DMS53 treated with DMSO at 0.1 percent for 48 hours (cell line): Measurements from ENCODE around the gene SLC7A7.
"Not testable (repeated sequence)": the region's sequence is repeated elsewhere in the genome, so short reads cannot be mapped to it uniquely, and the experiment has no call there.

Experiments
- DNase-seq: peaks from one replicate; lab custom pipeline; 2025; ENCODE audit not compliant: unreplicated experiment; lab: John Stamatoyannopoulos, UW

The SLC7A7 gene

DNA sequence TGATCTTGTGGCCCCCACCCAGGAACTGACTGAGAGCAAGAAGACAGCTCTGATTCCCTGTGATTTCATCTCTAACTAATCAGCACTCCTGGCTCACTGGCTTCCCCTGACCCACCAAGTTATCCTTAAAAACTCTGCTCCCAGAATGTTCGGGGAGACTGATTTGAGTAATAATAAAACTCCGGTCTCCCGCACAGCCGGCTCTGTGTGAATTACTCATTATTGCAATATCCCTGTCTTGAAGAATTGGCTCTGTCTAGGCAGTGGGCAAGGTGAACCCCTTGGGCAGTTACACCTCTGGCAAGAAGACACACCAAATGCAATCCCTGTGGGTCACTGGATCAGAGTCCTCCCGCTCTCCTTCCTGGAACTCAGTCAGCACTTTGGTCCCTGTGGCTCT is 21.3 kb downstream of the SLC7A7 start:
- no peak for DNase-seq

DNA sequence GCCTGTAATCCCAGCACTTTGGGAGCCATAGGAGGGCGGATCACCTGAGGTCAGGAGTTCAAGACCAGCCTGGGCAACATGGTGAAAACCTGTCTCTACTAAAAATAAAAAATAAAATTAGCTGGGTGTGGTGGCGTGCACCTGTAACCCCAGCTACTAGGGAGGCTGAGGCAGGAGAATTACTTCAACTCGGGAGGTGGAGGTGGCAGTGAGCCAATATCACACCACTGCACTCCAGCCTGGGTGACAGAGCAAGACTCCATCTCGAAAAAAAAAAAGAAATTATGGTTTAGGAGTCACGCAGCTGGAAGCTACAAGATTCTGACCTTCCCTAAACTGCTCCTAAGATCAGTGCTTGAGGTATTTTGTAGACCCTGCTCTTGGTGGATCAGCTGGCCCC is 21.7 kb downstream of the SLC7A7 start:
- DNase-seq = not testable (repeated sequence)

DNA sequence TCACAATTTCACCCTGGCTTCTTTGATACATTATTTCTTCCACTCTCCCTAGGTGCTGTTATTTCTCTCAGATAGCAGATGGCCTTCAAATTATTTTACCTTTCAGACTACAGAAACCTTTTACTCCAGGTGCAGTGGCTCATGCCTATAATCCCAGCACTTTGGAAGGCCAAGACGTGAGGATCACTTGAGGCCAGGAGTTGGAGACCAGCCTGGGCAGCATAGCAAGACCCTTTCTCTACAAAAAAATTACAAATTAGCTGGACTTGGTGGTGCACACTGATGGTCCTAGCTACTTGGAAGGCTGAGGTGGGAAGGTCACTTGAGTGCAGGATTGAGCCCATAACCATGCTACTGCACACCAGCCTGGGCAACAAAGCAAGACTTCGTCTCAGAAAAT is 23.1 kb downstream of the SLC7A7 start:
- no peak for DNase-seq

DNA sequence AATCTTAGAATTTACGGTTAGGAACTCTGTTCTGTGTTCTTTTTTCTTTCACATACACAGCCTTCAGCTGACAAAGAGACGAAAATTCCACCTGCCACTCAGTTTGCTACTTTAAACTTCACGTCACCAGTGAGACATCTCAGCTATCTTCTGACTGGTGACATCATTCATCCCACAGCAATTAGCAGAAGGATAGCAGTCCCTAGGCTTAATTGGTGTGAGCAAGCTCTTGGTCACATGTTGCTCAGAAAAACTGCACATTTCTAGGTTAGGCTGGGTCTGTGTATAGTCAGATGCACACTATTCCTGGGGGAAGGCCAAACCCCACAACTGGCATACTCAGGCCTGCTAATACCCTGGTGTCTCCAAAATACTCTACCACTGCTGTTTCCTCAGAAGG is 23.9 kb downstream of the SLC7A7 start:
- DNase-seq = no peak

DNA sequence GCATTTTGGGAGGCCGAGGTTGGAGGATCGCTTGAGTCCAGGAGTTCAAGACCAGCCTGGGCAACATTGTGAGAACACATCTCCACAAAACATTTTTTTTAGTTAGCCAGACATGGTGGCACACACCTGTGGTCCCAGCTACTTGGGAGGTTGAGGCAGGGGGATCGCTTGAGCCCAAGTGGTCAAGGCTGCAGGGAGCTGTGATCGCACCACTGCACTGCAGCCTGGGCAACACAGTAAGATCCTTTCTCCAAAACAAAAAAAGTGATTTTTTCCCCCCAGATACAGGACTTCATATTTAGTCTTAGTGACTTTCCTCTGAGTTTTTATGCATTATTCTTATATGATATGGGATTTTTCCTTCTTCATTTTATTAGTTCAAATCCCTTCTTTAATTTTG is 28.6 kb downstream of the SLC7A7 start:
- DNase-seq = no peak

DNA sequence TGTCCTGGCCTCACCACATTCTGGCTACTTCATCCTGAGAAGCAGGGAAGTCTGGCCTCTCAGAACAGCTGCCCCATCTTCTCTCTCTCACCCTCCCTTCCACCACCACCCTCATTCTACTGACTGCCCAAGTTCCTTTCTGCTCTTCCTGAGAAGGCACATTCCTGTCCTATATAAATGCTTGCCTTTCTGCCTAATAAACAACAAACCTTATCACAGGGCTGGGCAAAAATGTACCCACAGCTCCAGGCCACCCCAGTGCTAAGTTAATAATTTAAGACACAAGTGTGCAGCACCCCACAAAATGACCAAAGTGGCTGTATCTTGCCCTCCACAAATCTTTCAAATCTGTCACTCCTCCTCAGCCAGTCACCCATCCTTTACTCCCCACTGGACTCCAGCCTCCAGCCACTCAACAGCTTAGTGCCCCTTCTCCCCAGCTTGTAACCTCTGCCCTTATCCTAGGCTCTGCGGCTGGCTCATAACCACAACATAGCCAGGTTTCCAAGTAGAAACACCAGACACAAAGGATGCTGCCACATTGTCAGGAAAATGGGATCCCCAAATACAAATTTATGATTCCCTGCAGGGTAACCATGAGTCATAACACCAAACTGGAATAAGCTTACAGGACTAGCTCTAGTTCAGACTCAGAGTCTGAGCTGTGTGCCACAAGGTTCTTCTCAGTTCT is 33.8 kb downstream of the SLC7A7 start:
- DNase-seq = no peak

DNA sequence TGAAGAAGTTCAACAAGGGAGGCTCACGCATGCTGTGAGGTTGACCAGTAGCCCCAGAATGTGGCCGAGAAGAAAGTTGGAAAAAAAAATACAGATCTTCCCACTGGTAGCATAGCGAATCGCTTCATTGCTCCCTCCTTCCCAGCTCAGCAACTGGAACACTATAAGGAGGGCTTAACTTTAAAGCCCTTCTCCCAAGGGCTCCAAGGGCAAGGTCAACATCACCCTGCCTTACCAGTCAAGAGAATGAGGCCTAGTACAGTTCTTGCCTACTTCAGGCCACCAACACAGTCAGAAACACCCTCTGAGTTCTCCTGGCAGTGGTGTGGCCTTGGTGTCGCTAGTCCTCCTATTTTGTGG is 34.3 kb downstream of the SLC7A7 start:
- no peak for DNase-seq

DNA sequence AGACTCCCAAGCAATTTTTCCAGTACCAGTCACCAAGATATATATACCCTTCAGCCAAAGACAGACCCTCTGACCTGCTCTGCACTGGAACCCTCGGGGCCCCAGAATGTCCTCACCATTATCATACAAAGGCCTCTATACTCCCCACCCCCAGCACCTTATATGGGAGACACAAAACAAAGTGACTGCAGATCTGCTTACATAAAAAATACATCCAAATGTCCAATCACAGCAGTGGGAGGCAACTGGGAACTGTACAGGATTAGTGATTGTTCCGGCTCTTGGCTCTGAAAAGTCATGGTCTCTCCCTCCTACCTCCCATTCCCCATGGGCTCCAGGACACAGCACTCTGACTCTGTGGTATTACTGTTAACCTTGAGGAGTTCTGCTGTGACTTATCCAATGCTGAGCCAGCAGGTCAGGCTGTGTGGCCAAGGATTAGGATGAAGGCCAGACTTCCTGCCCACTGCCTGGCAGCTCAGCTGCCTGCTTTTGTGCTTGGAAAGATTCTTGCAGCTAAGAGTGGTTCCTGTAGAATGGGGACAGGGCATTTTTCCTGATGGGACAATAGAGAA is 35.0 kb downstream of the SLC7A7 start:
- DNase-seq = no peak

DNA sequence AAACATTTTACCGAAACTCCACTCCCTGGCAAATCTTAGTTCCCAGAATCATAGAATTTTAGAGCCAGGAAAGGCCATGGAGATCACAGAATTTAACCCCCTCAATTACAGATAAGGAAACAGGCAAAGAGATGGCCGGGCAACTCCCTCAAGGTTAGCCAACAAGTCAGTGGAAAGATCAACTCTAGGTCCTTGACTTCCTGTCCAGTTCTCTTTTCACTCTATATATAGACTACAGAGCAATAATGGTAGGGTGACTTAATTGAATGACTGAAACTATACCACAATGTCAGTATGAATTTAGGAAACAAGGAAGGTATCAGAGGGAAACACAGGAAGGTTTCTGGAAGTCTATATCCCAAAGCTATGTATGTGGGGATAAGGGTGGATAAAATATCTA is 37.2 kb downstream of the SLC7A7 start:
- DNase-seq = no peak

DNA sequence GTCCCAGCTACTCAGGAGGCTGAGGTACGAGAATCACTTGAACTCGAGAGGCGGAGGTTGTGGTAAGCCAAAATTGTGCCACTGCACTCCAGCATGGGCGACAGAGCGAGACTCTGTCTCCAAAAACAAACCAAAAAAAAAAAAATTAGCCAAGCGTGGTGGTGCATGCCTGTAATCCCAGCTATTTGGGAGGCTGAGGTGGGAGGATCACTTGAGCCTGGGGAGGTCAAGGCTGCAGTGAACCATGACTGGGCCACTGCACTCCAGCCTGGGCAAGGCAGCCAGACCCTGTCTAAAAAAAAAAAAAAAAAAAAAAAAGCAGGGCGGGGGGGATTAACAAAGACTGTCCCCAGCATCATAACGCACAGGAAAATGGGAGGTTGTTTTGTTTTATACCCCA is 38.4 kb downstream of the SLC7A7 start:
- not testable (repeated sequence) for DNase-seq

DNA sequence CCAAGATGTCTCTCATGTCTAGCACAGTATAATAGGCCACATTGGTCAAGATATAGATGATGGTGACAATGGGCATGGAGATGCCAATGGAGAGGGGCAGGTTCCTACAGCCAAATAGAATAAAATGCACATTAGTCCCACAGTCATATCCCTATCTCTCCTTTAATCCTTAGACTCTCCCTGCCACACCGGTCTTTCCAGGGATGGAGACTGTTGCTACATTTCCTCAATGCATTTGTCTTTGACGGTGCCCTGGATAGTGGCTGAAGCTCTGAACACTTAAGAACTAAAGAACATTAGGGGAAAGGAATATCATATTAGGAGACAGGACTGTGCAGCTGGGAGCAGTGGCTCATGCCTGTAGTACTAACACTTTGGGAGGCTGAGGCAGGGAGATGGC is 39.0 kb downstream of the SLC7A7 start:
- no peak for DNase-seq

DNA sequence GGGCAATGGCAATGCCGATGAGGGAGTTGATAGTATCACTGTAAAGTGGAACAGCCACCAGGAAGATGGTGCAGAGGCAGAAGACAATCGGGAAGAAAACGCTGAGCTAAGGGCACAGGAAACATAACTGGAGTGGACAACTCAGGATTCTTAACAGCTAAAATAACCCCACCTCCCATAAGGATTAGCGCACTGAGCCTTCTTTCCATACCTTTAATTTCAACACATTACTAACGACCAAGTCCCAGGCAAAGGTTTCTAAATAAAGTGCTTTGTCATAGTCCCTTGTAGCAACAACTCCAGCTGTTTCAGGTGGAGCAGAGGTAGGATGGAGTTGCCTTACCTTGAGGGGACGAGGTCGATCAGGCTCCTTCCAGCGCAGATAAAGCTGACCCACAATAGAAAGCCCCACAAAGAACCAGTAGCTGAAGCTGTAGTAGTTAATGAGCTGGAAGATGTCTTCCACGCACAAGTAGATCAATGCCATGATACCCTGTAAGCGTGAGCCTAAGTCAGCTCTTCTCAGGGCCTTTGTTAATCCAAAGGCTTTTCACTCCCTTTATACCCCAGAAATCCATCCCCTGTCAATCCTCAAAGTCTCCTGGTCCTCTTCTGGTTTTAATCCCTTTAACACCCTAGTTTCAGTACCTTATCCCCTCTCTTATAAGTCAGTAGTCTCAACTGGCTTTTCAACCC is 41.1 kb downstream of the SLC7A7 start:
- no peak for DNase-seq

DNA sequence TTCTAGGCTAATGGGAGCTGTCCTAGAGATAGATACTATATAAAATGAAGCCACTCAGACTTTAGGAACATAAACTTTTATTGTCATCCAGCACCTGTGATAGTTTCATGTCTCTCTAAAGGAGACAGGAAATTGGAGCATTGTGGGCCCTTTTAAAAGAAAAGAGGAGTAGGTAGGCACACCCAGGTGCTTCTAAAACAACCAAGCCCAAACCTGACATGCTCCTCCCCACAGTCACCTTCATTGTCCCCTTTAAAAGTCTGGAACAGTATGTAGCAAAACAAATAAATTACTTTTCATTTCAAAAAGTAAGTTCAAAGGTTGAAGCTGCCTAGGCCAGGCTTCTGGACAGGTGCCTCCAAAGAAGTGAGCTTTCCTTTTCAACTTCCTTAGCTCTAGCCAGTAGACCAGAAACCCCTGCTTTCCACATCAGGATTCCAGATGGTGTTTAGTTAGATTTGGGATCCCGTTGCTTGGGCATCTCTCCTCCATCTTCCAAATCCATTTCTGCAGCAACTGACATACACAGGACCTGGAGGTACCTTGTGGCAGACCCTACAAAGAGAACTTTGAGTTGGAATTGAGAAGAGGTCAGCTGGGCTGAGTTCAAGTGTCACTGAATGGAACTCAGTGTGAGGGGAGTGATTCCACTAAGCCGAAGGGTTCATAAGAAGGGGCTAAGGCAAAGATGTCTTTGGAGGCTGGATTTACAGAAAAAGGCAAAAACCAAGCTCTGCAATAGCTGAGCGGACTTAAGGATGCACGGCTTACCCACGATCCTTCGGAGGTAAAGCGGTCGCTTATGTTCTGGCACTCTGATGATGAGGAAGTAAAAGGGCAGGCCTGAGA is 41.8 kb downstream of the SLC7A7 start:
- DNase-seq = no peak

DNA sequence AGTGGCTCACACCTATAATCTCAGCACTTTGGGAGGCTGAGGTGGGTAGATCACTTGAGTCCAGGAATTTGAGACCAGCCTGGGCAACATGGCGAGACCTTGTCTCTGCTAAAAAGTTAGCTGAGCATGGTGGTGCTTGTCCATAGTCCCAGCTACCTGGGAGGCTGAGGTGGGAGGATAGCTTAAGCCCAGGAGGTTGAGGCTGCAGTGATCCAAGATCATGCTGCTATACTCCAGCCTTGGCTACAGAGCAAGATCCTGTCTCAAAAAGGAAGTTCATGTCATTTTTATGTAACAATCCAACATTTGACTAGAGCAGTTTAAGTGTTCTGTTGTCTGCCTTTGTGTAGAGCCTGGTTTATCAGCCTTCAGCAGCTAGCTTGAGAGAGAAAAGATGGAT is 42.5 kb downstream of the SLC7A7 start:
- no peak for DNase-seq

DNA sequence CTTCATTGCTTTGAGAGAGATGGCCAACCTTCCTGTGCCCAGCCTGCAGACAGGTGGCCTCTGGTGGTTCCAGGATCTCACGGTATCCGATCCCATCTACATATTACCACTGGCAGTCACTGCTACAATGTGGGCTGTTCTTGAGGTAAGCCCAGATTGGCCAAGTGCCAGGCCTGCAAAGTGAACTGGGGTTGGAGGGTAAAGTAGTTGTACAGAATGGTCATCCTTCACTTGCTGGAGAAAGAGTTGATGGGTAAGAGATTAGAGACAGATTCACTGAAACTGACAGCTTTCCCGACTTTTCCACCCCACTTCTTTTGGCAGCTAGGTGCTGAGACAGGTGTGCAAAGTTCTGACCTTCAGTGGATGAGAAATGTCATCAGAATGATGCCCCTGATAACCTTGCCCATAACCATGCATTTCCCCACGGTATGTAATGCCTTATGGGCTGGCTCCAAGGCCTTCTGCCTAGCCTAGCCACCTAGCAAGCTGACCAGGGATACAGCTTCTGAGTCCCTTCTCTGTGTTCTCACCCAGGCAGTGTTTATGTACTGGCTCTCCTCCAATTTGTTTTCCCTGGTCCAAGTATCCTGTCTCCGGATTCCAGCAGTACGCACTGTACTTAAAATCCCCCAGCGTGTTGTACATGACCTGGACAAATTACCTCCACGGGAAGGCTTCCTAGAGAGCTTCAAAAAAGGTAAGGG is 44.6 kb downstream of the SLC7A7 start:
- no peak for DNase-seq

DNA sequence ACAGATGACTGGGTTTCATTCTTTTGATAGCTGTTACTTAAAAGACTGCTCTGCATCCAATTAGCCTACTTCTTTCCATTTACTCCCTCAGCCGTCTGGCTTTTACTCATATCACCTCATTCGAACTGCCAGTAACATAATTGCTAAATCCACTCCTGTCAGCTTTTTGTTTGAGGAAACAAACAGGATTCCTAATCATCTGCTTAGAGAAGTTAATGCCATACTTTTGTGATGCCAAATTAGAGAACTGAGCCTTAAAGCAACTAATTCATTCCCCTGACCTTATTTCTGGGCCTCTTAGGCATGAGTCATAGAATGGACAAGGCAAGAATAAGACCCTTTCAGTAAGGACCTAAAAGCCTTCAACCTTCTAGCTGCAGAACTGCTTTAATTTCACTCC is 45.9 kb downstream of the SLC7A7 start:
- DNase-seq = no peak

DNA sequence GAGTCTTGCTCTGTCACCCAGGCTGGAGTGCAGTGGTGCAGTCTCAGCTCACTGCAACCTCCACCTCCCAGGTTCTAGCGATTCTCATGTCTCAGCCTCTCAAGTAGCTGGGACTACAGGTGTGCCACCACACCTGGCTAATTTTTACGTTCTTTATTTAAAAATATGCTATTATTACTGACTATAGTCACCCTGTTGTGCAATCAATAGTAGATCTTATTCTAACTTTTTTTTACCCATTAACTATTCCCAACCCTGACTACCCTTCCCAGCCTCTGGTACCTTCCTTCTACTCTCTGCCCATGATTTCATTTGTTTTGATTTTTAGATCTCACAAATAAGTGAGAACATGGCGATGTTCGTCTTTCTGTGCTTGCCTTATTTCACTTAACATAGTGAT is 46.3 kb downstream of the SLC7A7 start:
- no peak for DNase-seq

DNA sequence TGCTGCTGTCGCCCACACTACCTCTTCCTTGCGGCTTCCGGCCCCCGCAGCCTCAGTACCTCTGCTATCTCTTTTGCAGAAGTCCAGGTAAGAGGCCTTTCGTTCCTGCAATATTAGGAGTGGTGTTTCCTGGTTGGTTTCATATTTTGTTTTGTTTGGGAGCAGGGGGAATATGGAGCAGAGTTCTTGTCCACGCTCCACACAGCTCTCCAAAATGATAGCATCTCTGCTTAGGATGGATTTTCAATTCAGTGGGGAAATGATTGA is 48.0 kb downstream of the SLC7A7 start:
- DNase-seq = no peak

DNA sequence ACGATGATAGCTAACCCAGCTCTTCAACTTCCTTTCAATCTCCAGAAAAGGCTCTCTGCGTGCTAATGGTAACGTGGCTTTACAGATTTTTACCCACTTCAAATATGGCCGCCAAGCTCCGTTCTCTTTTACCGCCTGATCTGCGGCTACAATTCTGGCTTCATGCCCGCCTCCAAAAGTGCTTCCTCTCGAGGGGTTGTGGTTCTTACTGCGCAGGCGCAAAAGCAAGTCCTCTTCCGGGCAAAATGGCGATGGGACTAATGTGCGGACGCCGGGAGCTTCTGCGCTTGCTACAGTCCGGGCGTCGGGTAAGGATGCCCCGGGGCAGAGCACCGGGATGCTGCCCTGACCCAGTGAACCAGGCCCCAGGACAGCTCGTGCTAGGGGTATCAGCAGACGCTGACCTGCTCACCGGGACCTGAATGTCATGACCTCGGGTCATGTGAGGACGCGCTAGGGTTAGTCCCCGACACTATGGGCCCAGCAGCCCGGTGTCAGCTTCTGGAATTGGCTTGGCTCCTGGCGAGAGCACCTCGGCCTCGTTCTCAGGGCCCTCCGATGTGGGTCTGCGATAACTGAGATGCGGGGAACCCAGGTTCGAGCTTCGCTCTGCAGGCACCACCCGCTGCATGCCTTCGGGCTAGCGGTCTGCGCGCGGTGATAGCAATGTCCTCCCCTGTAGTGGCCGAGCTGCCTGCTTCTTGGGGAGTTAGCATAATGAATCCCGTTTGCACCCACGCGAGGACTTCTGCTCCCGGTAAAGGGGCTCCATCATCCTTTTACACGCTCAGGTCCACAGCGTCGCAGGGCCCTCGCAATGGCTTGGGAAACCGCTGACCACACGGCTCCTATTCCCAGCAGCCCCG is 48.5 kb downstream of the SLC7A7 start, which contains the start of gene OXA1L:
Gene OXA1L (plus strand): TSS at position 232 of the 866 bp plus-strand sequence. CDS start 14 bp downstream, at position 246.
- DNase-seq = peak; percentile 85

DNA sequence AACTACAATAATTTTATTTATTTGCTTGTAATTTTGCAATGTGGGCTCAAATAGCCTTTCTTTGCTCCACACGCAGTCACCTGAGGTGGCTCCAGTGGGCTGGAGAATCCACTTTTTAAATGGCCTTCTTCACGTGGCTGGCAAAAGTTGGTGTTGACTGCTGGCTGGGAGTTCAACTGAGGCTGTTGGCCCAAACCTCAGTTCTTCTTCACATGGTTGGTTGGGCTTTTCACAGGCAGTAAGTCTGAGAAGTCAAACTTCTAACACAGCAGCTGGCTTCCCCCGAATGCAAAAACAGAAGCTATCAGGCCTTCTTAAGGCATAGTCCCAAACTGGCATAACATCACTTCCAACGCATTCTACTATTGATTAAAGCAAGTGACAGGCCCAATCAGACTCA is 50.9 kb downstream of the SLC7A7 start:
- no peak for DNase-seq
